GM12873 (cell line): ENCODE measurements around the gene NKAIN2.

ENCODE experiments used
- CTCF ChIP-seq: IDR thresholded peaks from 2 replicates; pipeline ENCODE4 v1.5.1; 2012; ENCODE audit warnings: low read depth, mild to moderate bottlenecking, moderate library complexity, low read length, control low read depth; ENCODE audit not compliant: insufficient read depth; ENCODE audit errors: missing control alignments

The NKAIN2 gene

DNA sequence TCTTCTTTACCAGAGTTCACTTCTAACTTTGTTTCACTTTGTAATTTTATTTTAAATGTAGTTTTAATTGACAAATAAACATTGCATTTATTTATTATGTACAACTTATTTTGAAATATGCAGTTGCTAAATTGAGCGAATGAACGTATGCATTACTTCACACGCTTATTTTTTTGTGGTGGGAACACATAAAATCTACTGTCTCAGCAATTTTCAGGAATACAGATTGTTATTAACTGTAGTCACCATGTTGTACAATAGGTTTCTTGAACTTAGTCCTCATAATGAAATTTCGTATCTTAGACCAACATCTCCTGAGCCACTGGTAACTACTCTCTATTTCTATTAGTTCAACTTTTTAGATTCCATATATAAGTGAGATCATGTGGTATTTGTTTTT is 46.9 kb downstream of the NKAIN2 start:
- TF ChIP-seq CTCF: no peak

DNA sequence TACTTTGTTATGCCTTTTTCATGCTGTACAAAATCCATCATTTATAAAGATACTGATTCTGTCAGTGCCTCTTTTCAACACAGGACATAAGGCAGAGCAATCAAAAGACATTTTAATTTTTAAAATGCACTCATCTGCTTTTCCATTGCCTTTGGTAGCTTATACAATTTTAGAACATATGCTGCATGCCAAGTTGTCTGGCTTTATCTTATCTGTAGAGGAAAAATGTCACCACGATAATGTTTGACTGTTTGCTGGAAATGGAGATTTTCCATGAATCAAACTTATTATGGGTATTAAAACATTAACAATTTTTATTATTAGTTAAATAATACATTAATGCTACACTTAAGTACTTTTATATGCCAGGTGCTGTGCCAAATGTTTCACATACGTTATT is 50.5 kb downstream of the NKAIN2 start:
- TF ChIP-seq CTCF: no peak

GRCh38 chr6:123855506-123855905 is 51.8 kb downstream of the NKAIN2 start:
- TF ChIP-seq CTCF: no peak

- TF ChIP-seq CTCF: no peak
Measured at GRCh38 chr6:123859291-123859690, 55.6 kb downstream of the NKAIN2 start.

- TF ChIP-seq CTCF: no peak
Measured at GRCh38 chr6:123869334-123869733, 65.7 kb downstream of the NKAIN2 start.

DNA sequence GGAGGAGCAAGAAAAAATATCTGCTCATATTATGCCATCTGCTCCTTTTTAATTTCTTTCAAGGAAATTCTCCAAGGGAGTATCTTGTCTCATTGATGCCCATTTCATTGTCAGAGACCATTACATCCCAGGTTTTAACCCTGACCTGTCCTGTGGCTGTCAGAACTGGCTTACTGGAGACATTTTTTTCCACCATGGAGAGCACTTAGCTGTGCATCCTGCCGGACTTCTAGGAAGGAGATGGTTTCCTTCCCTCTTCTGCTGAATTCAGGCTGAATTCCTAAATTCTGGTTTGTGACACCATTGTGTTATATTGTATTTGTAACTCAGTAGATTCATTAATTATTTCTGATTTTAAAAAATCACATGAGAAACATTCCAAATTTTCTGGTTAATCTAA is 70.3 kb downstream of the NKAIN2 start:
- no peak for TF ChIP-seq CTCF

- no peak for TF ChIP-seq CTCF
Measured at GRCh38 chr6:123875784-123876183, 72.1 kb downstream of the NKAIN2 start.

- no peak for TF ChIP-seq CTCF
Measured at GRCh38 chr6:123879749-123880148, 76.1 kb downstream of the NKAIN2 start.
